Mesothelial cell of epicardium (in vitro differentiated cells): Measurements from ENCODE around the gene CDKN1C. TPM values are rescaled to one million over a fixed set of nuclear protein-coding genes. Genes with fewer than 3 reads are reported as not detected.

Source experiments
- DNase-seq, 2 experiments: peaks; one replicate each; pipeline ENCODE4 v3.0.0; 2021; ENCODE audit warnings: low spot score in 2 of 2; ENCODE audit not compliant: unreplicated experiment in 2 of 2
- H3K27ac Mint-ChIP-seq: 2 replicates; pipeline ENCODE4 v1.8.0; 2021; ENCODE audit warnings: mixed read lengths
- H3K27me3 Mint-ChIP-seq: 2 replicates; pipeline ENCODE4 v1.8.0; 2021; ENCODE audit warnings: low read depth, mixed read lengths
- H3K36me3 Mint-ChIP-seq: 2 replicates; pipeline ENCODE4 v1.8.0; 2021; ENCODE audit warnings: mixed read lengths
- H3K4me1 Mint-ChIP-seq: 2 replicates; pipeline ENCODE4 v1.8.0; 2021; ENCODE audit warnings: mixed read lengths
- H3K4me3 Mint-ChIP-seq: 2 replicates; pipeline ENCODE4 v1.8.0; 2021; ENCODE audit warnings: mild to moderate bottlenecking, moderate library complexity, mixed read lengths
- H3K9me3 Mint-ChIP-seq: 2 replicates; pipeline ENCODE4 v1.8.0; 2021; ENCODE audit warnings: mixed read lengths
- CTCF ChIP-seq: fragments of 200-600 bp; sonication (generic); IDR thresholded peaks from one replicate; pipeline ENCODE4 v1.5.0; 2021; ENCODE audit warnings: antibody characterized with exemption; ENCODE audit not compliant: unreplicated experiment
- total RNA-seq: library from RNA; stranded (reverse); gene quantifications from 3 replicates; pipeline ENCODE4 v1.2.1, GENCODE V29; 2021

The CDKN1C gene
- total RNA-seq, 1 donor from 2014 or later: 146 TPM

- Mint-ChIP-seq H3K9me3 (no peaks in the 10 kb centered on the region), H3K4me1 (no peaks in the 10 kb centered on the region), H3K4me3 (no peak overlapping the region), H3K36me3 (no peaks in the 10 kb centered on the region), H3K27ac (no peak overlapping the region), H3K27me3 (peaks cover 45% of the 10 kb centered on the region)
- TF ChIP-seq CTCF: no peak
- no peak for DNase-seq
These were observed 24.9 kb downstream of the CDKN1C start for GRCh38 chr11:2860636-2861035.

GRCh38 chr11:2859699-2860037 is 25.9 kb downstream of the CDKN1C start:
- Mint-ChIP-seq H3K36me3 (no peaks in the 10 kb centered on the region), H3K9me3 (no peaks in the 10 kb centered on the region), H3K27me3 (peaks cover 40% of the 10 kb centered on the region), H3K27ac (no peak overlapping the region), H3K4me3 (no peak overlapping the region), H3K4me1 (no peaks in the 10 kb centered on the region)
- TF ChIP-seq CTCF: no peak
- DNase-seq: no peak

GRCh38 chr11:2858995-2859698 is 26.4 kb downstream of the CDKN1C start:
- no peaks in the 10 kb centered on the region for H3K36me3 Mint-ChIP-seq
- H3K27me3 Mint-ChIP-seq: peaks cover 35% of the 10 kb centered on the region
- no peak overlapping the region for H3K27ac Mint-ChIP-seq
- no peak overlapping the region for H3K4me3 Mint-ChIP-seq
- no peak for TF ChIP-seq CTCF
- H3K4me1 Mint-ChIP-seq: no peaks in the 10 kb centered on the region
- H3K9me3 Mint-ChIP-seq: no peaks in the 10 kb centered on the region
- no peak for DNase-seq

GRCh38 chr11:2857918-2858317 is 27.7 kb downstream of the CDKN1C start:
- Mint-ChIP-seq H3K36me3 (no peaks in the 10 kb centered on the region), H3K4me3 (no peak overlapping the region), H3K4me1 (no peaks in the 10 kb centered on the region), H3K27me3 (peaks cover 23% of the 10 kb centered on the region), H3K9me3 (no peaks in the 10 kb centered on the region), H3K27ac (no peak overlapping the region)
- no peak for TF ChIP-seq CTCF
- no peak for DNase-seq

- Mint-ChIP-seq H3K4me3 (no peak overlapping the region), H3K4me1 (no peaks in the 10 kb centered on the region), H3K27ac (no peak overlapping the region), H3K36me3 (no peaks in the 10 kb centered on the region), H3K27me3 (peaks cover 22% of the 10 kb centered on the region), H3K9me3 (no peaks in the 10 kb centered on the region)
- no peak for DNase-seq
- TF ChIP-seq CTCF: no peak
These were observed 28.3 kb downstream of the CDKN1C start for GRCh38 chr11:2857276-2857675.

GRCh38 chr11:2855162-2855561 is 30.4 kb downstream of the CDKN1C start:
- Mint-ChIP-seq H3K4me3 (no peak overlapping the region), H3K9me3 (no peaks in the 10 kb centered on the region), H3K4me1 (no peaks in the 10 kb centered on the region), H3K27ac (no peak overlapping the region), H3K27me3 (peaks cover 6% of the 10 kb centered on the region), H3K36me3 (no peaks in the 10 kb centered on the region)
- no peak for DNase-seq
- TF ChIP-seq CTCF: no peak
